OCI-LY7 (cell line): ENCODE results near the gene ABCC11.

Experiments used
- EZH2phosphoT487 ChIP-seq: fragments of 200-600 bp; sonication (generic); IDR thresholded peaks from 2 replicates; pipeline ENCODE4 v1.6.1; 2018; ENCODE audit warnings: low read depth, borderline replicate concordance, mild to moderate bottlenecking, mixed run types, antibody characterized with exemption, low read length, moderate library complexity, mixed read lengths
- TF ChIP-seq, protein P1 (sequence below): fragments of 200-600 bp; sonication (generic); conservative IDR thresholded peaks from 2 replicates; pipeline ENCODE4 v1.5.1; 2014; ENCODE audit warnings: mild to moderate bottlenecking, antibody characterized with exemption, low read length, moderate library complexity, mixed read lengths

DNA sequence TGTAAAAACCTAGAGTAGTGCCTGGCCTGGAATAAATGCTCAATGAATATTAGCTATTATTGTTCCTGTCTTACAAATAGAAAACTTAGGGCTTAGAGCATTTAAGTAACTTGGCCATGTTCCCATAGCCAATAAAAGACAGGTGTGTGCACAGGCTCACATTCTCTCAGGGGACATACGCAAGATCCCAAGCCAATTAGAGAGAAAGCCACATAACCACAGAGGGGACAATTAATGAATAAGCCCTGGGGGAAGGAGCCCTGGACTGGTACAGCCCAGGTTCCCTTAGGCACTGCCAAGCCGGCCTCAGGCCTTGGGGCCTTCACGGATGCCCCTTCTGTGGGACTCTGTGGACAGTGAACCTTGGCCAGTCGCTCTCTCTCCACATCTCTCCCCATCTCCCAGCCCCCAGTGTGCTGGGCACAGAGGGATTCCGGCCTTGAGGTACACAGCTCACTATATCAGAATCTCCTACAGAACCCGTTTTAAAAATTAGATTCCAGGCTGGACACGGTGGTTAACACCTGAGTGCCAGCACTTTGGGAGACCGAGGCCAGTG, 64.3 kb downstream of the ABCC11 start:
- TF ChIP-seq, protein P1, sequence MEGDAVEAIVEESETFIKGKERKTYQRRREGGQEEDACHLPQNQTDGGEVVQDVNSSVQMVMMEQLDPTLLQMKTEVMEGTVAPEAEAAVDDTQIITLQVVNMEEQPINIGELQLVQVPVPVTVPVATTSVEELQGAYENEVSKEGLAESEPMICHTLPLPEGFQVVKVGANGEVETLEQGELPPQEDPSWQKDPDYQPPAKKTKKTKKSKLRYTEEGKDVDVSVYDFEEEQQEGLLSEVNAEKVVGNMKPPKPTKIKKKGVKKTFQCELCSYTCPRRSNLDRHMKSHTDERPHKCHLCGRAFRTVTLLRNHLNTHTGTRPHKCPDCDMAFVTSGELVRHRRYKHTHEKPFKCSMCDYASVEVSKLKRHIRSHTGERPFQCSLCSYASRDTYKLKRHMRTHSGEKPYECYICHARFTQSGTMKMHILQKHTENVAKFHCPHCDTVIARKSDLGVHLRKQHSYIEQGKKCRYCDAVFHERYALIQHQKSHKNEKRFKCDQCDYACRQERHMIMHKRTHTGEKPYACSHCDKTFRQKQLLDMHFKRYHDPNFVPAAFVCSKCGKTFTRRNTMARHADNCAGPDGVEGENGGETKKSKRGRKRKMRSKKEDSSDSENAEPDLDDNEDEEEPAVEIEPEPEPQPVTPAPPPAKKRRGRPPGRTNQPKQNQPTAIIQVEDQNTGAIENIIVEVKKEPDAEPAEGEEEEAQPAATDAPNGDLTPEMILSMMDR: no peak
- TF ChIP-seq EZH2phosphoT487: no peak
